GOT3 (cell line): Measurements from ENCODE around the gene FKTN.

Source experiments
- DNase-seq: peaks from one replicate; lab custom pipeline; 2025; ENCODE audit warnings: mixed read lengths; lab: John Stamatoyannopoulos, UW

FKTN gene

GRCh38 chr9:105633411-105633810, 75.5 kb downstream of the FKTN start:
- no peak for DNase-seq

- DNase-seq, result no peak
Observed at GRCh38 chr9:105636331-105636730, 78.4 kb downstream of the FKTN start.

DNA sequence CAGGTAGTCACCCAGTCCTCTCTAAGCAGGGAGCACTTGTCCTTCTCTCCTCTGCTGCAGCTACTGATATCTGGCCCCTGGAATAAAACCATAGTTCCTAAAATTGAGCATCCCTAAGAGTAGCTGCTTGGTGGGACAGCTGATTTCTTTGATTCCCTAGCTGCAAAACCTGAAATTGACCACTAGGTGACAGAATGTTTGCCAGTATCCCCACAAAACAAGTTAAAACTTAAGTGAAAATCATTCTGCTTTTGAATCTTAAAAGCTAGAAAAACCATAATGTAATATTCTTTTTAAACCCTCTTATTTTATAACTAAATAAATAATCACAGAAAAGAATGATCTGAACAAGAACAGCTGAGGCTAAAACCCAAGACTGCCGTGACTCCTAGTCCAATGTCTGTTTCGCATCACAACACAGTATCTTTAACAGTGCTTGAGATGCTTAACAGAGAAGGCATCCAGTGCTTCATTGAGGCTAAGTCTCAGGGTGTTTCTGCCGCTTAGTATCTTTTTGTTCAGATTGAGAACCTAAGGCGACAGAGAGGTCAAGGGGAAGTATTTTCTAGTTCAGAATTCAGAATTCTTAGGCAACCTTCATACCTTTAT, 80.0 kb downstream of the FKTN start:
- no peak for DNase-seq

- DNase-seq, result no peak
Observed at GRCh38 chr9:105639936-105640335, 82.0 kb downstream of the FKTN start.

DNA sequence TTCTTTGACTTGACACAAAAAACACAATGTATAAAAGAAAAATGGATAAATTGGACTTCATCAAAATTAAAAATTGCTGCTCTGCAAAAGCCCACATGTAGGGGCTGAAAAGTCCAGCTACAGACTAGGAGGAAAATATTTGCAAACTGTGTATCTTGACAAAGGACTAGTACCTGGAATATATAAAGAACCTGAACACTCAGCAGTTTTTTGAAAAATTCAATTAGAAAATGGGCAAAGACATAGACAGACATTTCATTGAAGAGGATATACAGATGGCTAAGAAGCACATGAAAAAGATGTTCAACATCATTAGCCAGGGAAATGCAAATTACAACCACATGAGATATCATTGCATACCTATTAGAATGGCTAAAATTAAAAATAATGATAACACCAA, 85.9 kb downstream of the FKTN start:
- no peak for DNase-seq

- DNase-seq, result no peak
Observed at GRCh38 chr9:105646879-105647594, 89.1 kb downstream of the FKTN start.

- DNase-seq, result no peak
Observed at GRCh38 chr9:105647595-105648349, 89.8 kb downstream of the FKTN start.

DNA sequence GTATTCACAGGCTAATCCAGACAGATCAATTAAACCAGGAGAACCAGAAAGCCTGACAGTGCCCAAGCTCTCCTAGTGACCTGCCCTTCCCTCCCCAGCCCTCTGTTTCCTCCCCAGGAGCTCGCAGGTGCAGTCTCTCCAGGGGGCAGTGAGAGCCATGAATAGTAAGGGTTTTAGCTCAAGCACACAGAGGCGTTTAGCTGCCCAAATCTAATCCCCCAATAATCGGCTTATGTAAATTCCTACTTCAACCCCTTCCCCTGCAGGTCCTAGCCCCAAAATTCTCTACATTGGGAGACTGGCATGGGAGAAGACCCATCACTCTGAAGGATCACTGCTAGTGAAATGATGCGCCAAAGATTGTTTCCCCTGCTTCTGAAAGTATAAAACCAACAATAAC, 93.9 kb downstream of the FKTN start:
- no peak for DNase-seq

- DNase-seq, result no peak
Observed at GRCh38 chr9:105656131-105656921, 98.4 kb downstream of the FKTN start.

DNA sequence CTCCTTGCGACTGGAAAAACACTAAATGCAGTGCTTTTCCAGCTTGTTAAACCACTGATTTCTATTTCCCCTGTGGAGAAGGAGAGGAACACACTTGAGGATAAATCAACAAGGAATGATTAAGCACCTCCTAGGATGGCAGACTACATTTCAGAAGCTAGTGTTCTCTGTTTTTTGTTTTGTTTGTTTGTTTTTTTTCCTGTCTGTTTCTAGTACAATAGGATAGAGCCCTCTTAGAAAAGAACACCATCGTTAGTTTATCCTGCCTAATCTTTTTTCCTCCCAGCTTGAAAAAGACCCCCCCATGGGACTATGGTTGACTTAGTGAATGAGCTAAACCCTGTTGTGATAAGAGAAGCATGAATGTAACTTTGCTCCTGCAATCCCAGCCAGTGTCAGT, 100.4 kb downstream of the FKTN start:
- DNase-seq, result no peak

- DNase-seq, result no peak
Observed at GRCh38 chr9:105661011-105661410, 103.1 kb downstream of the FKTN start.

- no peak for DNase-seq
Observed at GRCh38 chr9:105662184-105663104, 104.5 kb downstream of the FKTN start, which contains the start of gene TAL2. TAL2 (plus strand) TSS chr9:105662457; CDS start chr9:105662497, 40 bp downstream.

DNA sequence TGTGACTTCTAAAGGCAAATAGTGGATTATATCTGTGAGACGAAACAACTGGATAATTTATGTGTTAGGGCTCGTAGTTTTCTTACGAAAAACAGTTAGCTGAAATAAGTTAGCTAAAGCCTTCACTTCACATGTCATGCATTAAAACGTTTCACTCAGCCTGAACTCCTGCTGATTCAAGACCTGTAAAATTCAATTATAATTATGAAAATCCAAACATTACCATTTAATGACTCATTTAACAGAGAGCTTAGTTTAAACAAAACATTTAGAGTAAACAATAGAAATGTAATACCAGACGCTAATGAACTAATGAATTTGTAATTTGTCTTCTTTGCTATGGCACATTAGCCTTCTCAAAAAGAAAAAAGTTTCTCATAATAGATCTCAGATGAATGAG, 106.0 kb downstream of the FKTN start:
- DNase-seq, result no peak

DNA sequence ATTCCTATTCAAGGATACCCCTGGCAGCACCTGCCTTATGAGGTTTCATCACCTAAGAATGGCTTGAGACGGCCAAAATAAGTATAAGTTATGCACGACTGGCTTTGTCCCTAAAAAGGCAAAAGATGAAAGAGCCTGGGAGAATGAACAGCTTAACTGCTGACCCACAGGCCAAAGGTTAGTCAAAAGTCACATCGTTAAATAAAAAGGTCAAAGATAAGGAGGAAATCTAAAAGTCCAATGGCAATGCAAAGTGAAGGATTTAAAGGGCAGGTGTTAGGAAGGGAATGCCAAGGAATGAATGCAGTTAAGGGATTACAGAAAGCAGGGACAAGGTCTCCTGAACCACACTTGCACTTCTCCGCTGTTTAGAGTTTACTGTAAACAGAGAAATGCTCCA, 109.9 kb downstream of the FKTN start:
- no peak for DNase-seq

GRCh38 chr9:105670315-105670714, 112.4 kb downstream of the FKTN start:
- no peak for DNase-seq

DNA sequence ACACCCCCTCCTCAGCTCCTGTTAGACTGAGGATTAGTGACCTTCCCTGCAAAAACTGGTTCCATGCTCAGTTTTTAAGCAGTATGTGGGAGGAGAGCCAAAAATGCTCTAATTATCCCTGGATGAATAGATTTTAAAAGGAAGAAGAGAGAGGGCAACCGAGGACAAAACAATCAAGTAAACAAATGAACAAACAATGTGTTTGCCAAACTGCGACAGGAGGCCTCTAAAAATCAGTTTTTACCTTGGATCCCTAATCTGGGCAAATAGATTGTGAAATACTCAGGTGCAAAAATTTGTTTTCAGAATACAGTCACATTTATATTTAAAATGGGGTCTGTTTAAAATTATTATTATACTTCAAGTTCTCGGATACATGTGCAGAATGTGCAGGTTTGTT, 112.8 kb downstream of the FKTN start:
- no peak for DNase-seq

GRCh38 chr9:105672711-105673234, 114.8 kb downstream of the FKTN start:
- DNase-seq, result no peak

- no peak for DNase-seq
Observed at GRCh38 chr9:105673850-105674387, 116.0 kb downstream of the FKTN start.

DNA sequence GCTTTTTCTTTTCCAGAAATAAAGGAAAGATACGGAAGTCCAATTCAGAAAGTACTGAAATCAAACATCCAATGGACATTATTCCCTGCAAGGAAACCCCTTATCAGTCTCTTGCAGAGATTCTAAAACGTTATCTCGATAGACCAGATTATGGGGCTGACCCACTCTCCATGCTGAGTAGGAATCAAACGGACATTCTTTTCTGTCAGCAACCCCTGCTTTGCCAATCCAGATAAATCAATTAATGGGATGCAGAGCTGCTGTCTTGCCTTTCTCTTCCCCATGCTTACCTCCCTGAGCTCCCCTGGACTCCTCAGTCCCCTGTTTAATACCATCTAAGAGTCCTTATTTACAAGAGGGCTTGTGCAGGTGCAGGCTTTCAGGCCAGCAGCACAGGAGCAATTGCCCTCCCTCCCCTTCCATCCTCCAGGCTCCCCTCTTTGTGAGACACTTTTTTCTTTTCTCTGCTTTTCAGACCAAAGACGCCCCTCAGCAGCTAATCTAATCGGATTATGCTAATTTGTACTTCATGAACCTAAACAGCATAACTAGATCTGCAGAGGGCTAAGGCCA, 118.5 kb downstream of the FKTN start:
- no peak for DNase-seq

DNA sequence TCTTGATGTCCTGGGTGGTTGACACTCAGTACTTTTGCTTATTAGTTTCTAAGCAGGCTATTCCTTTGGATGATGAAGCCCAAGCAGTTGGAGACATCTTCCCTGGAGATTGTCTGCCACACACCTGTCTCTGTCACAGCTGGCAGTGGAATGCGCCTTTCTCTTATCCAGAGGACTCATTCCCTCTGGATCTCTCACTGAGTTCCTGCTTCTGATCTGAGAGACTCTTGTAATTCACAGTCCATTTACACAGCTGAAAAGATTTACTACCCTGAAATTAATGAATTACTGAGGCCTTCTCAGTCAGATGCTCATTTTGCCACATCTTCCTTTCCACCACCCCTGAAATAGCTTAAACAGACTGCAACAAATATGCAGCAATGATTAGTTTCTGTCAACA, 120.2 kb downstream of the FKTN start:
- DNase-seq, result no peak
